Fibroblast of villous mesenchyme (primary cell): Measurements from ENCODE around the gene MT1E. TPM values are rescaled to one million over a fixed set of nuclear protein-coding genes. Genes with fewer than 3 reads are reported as not detected.

Source experiments
- DNase-seq: peaks from one replicate; pipeline ENCODE4 v3.0.0-alpha.2; 2010; ENCODE audit warnings: low read depth
- H3K4me3 ChIP-seq: 2 replicates; pipeline ENCODE4 v1.5.1; 2011; ENCODE audit warnings: low read depth, mild to moderate bottlenecking, low read length
- CTCF ChIP-seq: IDR thresholded peaks from 2 replicates; pipeline ENCODE4 v1.5.1; 2012; ENCODE audit warnings: low read depth, mild to moderate bottlenecking, low read length; ENCODE audit not compliant: insufficient read depth
- total RNA-seq: library from RNA; depleted of rRNA; stranded (reverse); fragments of >200 nt; gene quantifications from 2 replicates; pipeline ENCODE4 v1.2.3, GENCODE V29; 2012

MT1E gene
- total RNA-seq, 1 donor: 21.6 TPM

DNA sequence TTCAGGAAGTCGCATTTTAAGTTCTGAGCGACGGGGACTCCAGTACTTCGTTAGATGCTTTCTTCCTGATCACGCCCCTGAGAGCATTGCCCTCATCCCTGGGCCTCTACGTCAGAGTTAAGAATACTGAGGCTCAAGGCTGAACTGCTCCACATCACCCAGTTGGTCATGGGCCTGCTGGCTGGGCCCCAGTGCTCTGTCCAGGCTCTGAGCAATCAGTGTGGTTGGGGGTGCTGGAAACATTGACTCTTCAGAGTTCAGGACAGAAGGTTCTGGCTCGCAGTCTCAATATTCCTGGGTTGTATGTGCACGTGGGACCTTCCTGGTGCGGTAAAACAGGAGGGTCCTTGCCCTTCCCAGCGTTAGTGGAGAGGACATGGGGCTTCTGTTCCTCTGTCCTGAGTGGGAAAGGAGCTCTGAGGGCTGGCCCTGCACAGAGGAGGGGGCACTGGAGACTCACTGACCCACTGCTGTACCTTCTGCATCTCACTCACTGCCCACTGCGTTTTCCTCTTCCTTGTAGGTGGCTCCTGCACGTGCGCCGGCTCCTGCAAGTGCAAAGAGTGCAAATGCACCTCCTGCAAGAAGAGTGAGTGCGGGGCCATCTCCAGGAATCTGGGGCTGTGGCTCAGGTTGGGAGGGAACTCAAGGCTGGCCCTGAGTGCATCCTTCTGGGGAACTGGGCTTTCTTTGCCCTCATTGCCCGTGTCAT, 518 bp downstream of the MT1E start:
- peak; percentile 81 for DNase-seq
- TF ChIP-seq CTCF: no peak
- H3K4me3 ChIP-seq: peak overlapping the region; percentile 67

- no peak for DNase-seq
- peak overlapping the region; percentile 67 for H3K4me3 ChIP-seq
- TF ChIP-seq CTCF: no peak
Measured at GRCh38 chr16:56626685-56627084, 1.1 kb downstream of the MT1E start.

DNA sequence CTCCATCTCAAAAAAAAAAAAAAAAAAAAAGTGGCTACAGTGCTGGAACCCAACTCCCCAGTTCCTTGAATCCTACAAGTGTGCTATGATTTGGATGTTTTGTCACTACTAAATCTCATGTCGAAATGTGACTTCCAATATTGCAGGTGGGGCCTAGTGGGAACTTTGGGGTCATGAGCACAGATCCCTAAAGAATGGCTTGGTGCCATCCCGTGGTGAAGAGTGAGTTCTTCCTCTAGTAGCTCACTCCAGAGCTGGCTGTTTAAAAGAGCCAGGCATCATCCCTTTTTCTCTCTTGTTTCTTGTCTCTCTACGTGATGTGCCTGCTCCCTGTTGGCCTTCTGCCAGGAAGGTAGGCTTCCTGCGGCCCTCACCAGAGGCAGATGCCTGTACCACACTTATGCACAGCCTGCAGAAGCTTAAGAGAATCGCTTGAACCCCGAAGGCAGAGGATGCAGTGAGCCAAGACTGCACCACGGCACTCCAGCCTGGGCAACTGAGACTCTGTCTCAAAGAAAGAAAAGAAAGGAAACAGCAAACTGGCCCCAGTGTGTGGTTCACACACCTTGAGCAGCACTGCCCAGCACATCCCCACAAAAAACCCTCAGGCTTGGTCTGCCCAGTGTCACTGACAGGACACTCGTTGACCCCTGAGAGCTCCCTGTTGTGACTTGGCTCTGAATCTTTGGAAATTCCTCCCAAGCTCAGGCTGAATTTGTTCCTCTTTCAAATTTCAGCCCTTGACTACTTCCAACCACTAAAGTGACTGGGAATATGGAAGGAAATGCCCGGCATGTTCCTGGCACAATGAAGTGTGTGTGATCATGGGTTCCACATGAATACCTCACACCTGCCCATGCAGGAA, 3.1 kb downstream of the MT1E start:
- no peak for DNase-seq
- no peak for TF ChIP-seq CTCF
- H3K4me3 ChIP-seq: no peak overlapping the region

- TF ChIP-seq CTCF: no peak
- peak; percentile 21 for DNase-seq
- no peak overlapping the region for H3K4me3 ChIP-seq
Measured at GRCh38 chr16:56629531-56629930, 4.0 kb downstream of the MT1E start.

DNA sequence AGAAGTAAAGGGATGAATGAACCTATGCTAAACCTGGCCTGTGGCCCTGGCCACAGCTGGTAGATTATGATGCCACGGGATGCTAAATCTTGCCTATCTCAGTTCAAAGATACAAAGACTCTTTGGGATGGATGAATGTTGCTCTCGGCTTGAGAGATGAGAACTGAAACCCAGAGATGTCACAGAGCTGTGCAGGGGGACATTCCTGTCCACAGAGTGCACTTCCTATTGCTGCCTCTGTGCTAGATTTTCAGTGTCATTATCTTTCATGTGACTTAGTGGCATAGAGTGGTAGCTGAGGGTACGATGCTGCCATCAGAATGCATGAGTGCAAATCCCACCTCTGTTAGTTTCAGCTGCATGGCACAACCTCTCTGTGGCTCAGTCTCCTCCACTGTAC, 4.6 kb downstream of the MT1E start:
- DNase-seq: no peak
- TF ChIP-seq CTCF: no peak
- H3K4me3 ChIP-seq: no peak overlapping the region

DNA sequence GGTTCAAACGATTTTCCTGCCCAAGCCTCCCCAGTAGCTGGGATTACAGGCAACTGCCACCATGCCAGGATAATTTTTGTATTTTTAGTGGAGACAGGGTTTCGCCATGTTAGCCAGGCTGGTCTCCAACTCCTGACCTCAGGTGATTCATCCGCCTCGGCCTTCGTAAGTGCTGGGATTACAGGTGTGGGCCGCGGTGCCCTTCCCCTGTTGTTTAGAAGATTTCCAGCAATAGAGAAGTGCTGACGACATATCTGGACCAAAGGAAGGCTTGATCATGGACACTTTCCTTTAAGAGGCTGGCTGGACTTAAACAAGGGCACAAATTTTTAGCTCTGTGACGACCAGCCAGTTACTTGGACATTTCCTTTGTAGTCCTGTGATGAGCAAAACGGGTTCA, 5.6 kb downstream of the MT1E start:
- H3K4me3 ChIP-seq: no peak overlapping the region
- DNase-seq: no peak
- no peak for TF ChIP-seq CTCF
